Measurements from ENCODE around the gene MAST2.

- no peak for TF ChIP-seq OSR1 (CRISPR knock-in tag; IDR thresholded peaks at IDR 0.05)
- no peak for TF ChIP-seq PATZ1 (CRISPR knock-in tag; IDR thresholded peaks at IDR 0.05; ENCODE audit: borderline replicate concordance)
- TF ChIP-seq ZNF565 (CRISPR knock-in tag; conservative IDR thresholded peaks at IDR 0.05; ENCODE audit: low read depth): no peak
- TF ChIP-seq CSRNP3 (CRISPR knock-in tag; IDR thresholded peaks at IDR 0.05): no peak
- TF ChIP-seq RARB (CRISPR knock-in tag; IDR thresholded peaks at IDR 0.05): no peak
- TF ChIP-seq ZFP3 (CRISPR knock-in tag; IDR thresholded peaks at IDR 0.05): no peak
- no peak for TF ChIP-seq ZC3H10 (CRISPR knock-in tag; IDR thresholded peaks at IDR 0.05)
- TF ChIP-seq TOX (CRISPR knock-in tag; IDR thresholded peaks at IDR 0.05; ENCODE audit: borderline replicate concordance): no peak
- no peak for TF ChIP-seq CREB5 (CRISPR knock-in tag; IDR thresholded peaks at IDR 0.05; ENCODE audit: low read depth)
- TF ChIP-seq ZFP30 (CRISPR knock-in tag; IDR thresholded peaks at IDR 0.05): no peak
- no peak for TF ChIP-seq SNAI2 (CRISPR knock-in tag; IDR thresholded peaks at IDR 0.05)
Measured at GRCh38 chr1:45938029-45938428, 134.6 kb downstream of the MAST2 start.

Data from SK-N-SH treated with all-trans-retinoic acid at 6 μM for 48 hours (cell line).